Endothelial cell of umbilical vein (primary cell): ENCODE results near the gene SORCS2. TPM values are rescaled to one million over a fixed set of nuclear protein-coding genes. Genes with fewer than 3 reads are reported as not detected.

Experiments
- BruUV-seq: library from RNA; stranded (reverse); fragments of 400-500 nt; replicated peaks from 2 replicates; lab custom pipeline; 2021; lab: Mats Ljungman, UMichigan
- CTCF ChIA-PET: fragments of 300-600, 350-600 bp; sonication (Branson Sonifier 250); formaldehyde crosslinking; loops from one replicate; lab custom pipeline; 2021; ENCODE audit warnings: antibody characterized with exemption, inconsistent platforms; lab: Charles Lee
- POLR2A ChIA-PET: fragments of 300-600, 350-600 bp; sonication (Branson Sonifier 250); formaldehyde crosslinking; loops from one replicate; lab custom pipeline; 2021; ENCODE audit warnings: antibody characterized with exemption, inconsistent platforms; lab: Charles Lee
- DNase-seq: peaks from one replicate; pipeline ENCODE4 v3.0.0-alpha.2; 2011; ENCODE audit warnings: low read depth, low spot score
- FAIRE-seq: peaks from 2 replicates; lab custom pipeline; 2011; peaks lifted over from hg19 to GRCh38; lab: Jason Lieb, UNC
- H2AFZ ChIP-seq: 2 replicates; pipeline ENCODE4 v1.6.0; 2012; ENCODE audit warnings: low read depth, low read length, control low read depth, inconsistent platforms
- H3K27ac ChIP-seq: 2 replicates; pipeline ENCODE4 v1.5.1; 2011; ENCODE audit warnings: low read depth, mild to moderate bottlenecking, control low read depth, low read length, moderate library complexity; ENCODE audit not compliant: insufficient read depth
- H3K27me3 ChIP-seq, 2 experiments: 2 replicates each; pipeline versions ENCODE4 v1.6.0 to v1.6.1; 2011; ENCODE audit warnings: low read length in 2 of 2, mixed read lengths in 1 of 2; ENCODE audit not compliant: control insufficient read depth in 2 of 2, insufficient read depth in 2 of 2
- H3K36me3 ChIP-seq, 2 experiments: 2 replicates in 1 of 2; 3 replicates in 1 of 2; pipeline ENCODE4 v1.5.1; 2011; ENCODE audit warnings: low read length in 2 of 2, mild to moderate bottlenecking in 1 of 2, moderate library complexity in 1 of 2; ENCODE audit not compliant: control insufficient read depth in 2 of 2, insufficient read depth in 2 of 2; ENCODE audit errors: extremely low read depth in 1 of 2
- H3K4me1 ChIP-seq: 3 replicates; pipeline ENCODE4 v1.5.1; 2011; ENCODE audit warnings: mild to moderate bottlenecking, low read length; ENCODE audit not compliant: control insufficient read depth, insufficient read depth; ENCODE audit errors: extremely low read depth
- H3K4me2 ChIP-seq: 2 replicates; pipeline ENCODE4 v1.6.1; 2011; ENCODE audit warnings: low read length, control low read depth, mixed read lengths; ENCODE audit not compliant: insufficient read depth
- H3K4me3 ChIP-seq, 3 experiments: fragments of 200-600 bp in 1 of 3; sonication (generic), shearing (Covaris generic) in 1 of 3; replicated peaks in 1 of 3; 2 replicates each; pipeline ENCODE4 v1.5.1; 2011 to 2016; ENCODE audit warnings: control low read depth in 3 of 3, low read length in 3 of 3, mild to moderate bottlenecking in 2 of 3, inconsistent platforms in 1 of 3, low read depth in 1 of 3, moderate library complexity in 1 of 3; ENCODE audit not compliant: insufficient read depth in 1 of 3
- H3K79me2 ChIP-seq: 2 replicates; pipeline ENCODE4 v1.6.0; 2012; ENCODE audit warnings: low read length, inconsistent platforms; ENCODE audit not compliant: control insufficient read depth, insufficient read depth
- H3K9ac ChIP-seq: replicated peaks from 2 replicates; pipeline ENCODE3; 2011; ENCODE audit warnings: low read length, control low read depth; ENCODE audit not compliant: insufficient read depth; ENCODE audit errors: extremely low read depth
- H3K9me1 ChIP-seq: replicated peaks from 3 replicates; pipeline ENCODE4 v1.6.0; 2011; ENCODE audit warnings: mild to moderate bottlenecking, low read length; ENCODE audit not compliant: control insufficient read depth, insufficient read depth; ENCODE audit errors: extremely low read depth
- H3K9me3 ChIP-seq: replicated peaks from 2 replicates; pipeline ENCODE4 v1.5.1; 2012; ENCODE audit warnings: low read length, inconsistent platforms; ENCODE audit not compliant: control insufficient read depth, insufficient read depth
- H4K20me1 ChIP-seq: replicated peaks from 2 replicates; pipeline ENCODE3; 2011; ENCODE audit warnings: mild to moderate bottlenecking, low read length; ENCODE audit not compliant: control insufficient read depth, insufficient read depth; ENCODE audit errors: extremely low read depth
- CTCF ChIP-seq, 2 donors: IDR thresholded peaks; 1 replicate in 1 of 2; 2 replicates in 1 of 2; pipeline ENCODE4 v1.5.1; 2011; ENCODE audit warnings: low read length in 2 of 2, mild to moderate bottlenecking in 2 of 2, moderate library complexity in 2 of 2, control low read depth in 1 of 2, inconsistent platforms in 1 of 2, low read depth in 1 of 2; ENCODE audit not compliant: insufficient read depth in 1 of 2; ENCODE audit errors: extremely low read depth in 1 of 2
- EZH2 ChIP-seq: IDR thresholded peaks from 2 replicates; pipeline ENCODE4 v1.6.1; 2012; ENCODE audit warnings: borderline replicate concordance, low read depth, mild to moderate bottlenecking, moderate library complexity, low read length, inconsistent platforms; ENCODE audit not compliant: severe bottlenecking
- FOS ChIP-seq: IDR thresholded peaks from 2 replicates; pipeline ENCODE4 v1.6.1; 2011; ENCODE audit warnings: mild to moderate bottlenecking, low read length, moderate library complexity, borderline replicate concordance; ENCODE audit not compliant: insufficient read depth
- GATA2 ChIP-seq: IDR thresholded peaks from 2 replicates; pipeline ENCODE4 v1.7.0; 2011; ENCODE audit warnings: low read depth, mild to moderate bottlenecking, moderate library complexity, mixed read lengths, low read length; ENCODE audit not compliant: insufficient read length, insufficient read depth
- JUN ChIP-seq: IDR thresholded peaks from 2 replicates; pipeline ENCODE4 v1.6.1; 2011; ENCODE audit warnings: borderline replicate concordance, low read depth; ENCODE audit not compliant: insufficient read length, insufficient read depth
- MAX ChIP-seq: IDR thresholded peaks from 2 replicates; pipeline ENCODE4 v1.6.1; 2011; ENCODE audit not compliant: insufficient read depth, insufficient read length
- MYC ChIP-seq: IDR thresholded peaks from one replicate; pipeline ENCODE4 v1.6.1; 2011; ENCODE audit warnings: mild to moderate bottlenecking, low read depth, low read length
- POLR2A ChIP-seq: IDR thresholded peaks from 2 replicates; pipeline ENCODE4 v1.6.1; 2012; ENCODE audit warnings: low read depth, mild to moderate bottlenecking, control low read depth, low read length
- POLR2AphosphoS5 ChIP-seq: IDR thresholded peaks from 2 replicates; pipeline ENCODE4 v1.6.1; 2012; ENCODE audit warnings: low read depth, mild to moderate bottlenecking, control low read depth, low read length, moderate library complexity; ENCODE audit not compliant: insufficient read depth
- dilution Hi-C: fragments of 300-500 bp; cut with MboI; formaldehyde crosslinking; loops from one replicate; pipeline ENCODE4 v1.15.0; 2019; ENCODE audit warnings: low sequenced_read_pairs; ENCODE audit not compliant: extremely low pct_ligation_motif_present
- intact Hi-C: fragments of 100-400 bp; cut with micrococcal nuclease; formaldehyde crosslinking; loops from one replicate; pipeline ENCODE4 v1.10.0; 2022
- polyA plus RNA-seq, 4 experiments: library from polyadenylated mRNA; depleted of rRNA in 3 of 4; stranded (reverse) in 3 of 4; unstranded in 1 of 4; fragments of >200 nt; gene quantifications; 2 replicates each; pipeline versions ENCODE4 v1.2.1 to v1.2.3, GENCODE V29; 2011 to 2012; ENCODE audit warnings: missing spikeins in 1 of 4
- total RNA-seq: library from RNA; stranded (reverse); gene quantifications from 2 replicates; pipeline ENCODE4 v1.2.3, GENCODE V29; 2021

SORCS2 gene
- total and polyA plus RNA-seq, 2 donors (not counting 3 experiments of a cell fraction or from before 2014, with no cell fraction given), result not detected

GRCh38 chr4:7701866-7702649 is 509.7 kb downstream of the SORCS2 start:
- no peaks in the 10 kb centered on the region for H3K4me1 ChIP-seq
- H3K9ac ChIP-seq, result no peak overlapping the region
- H3K36me3 ChIP-seq, result no peaks in the 10 kb centered on the region
- no peak overlapping the region for H3K4me2 ChIP-seq
- intact Hi-C loops (no loop called here), dilution Hi-C loops (no loop called here)
- H4K20me1 ChIP-seq, result no peaks in the 10 kb centered on the region
- H3K79me2 ChIP-seq, result no peaks in the 10 kb centered on the region
- no TSS peak for BruUV-seq
- H3K9me3 ChIP-seq, result no peaks in the 10 kb centered on the region
- ChIA-PET POLR2A (no interaction called here), CTCF (no interaction called here)
- no peak overlapping the region for H3K4me3 ChIP-seq
- TF ChIP-seq MAX (no peak), POLR2A (no peak), POLR2AphosphoS5 (no peak), JUN (no peak), GATA2 (no peak), MYC (no peak), FOS (no peak), EZH2 (no peak), CTCF (IDR thresholded peaks at IDR 0.05; ENCODE audit: extremely low read depth in 1 of 2, insufficient read depth in 1 of 2, low read depth in 1 of 2, low read length in 2 of 2) (no peak)
- no peak for FAIRE-seq
- H3K9me1 ChIP-seq, result no peaks in the 10 kb centered on the region
- no peaks in the 10 kb centered on the region for H3K27me3 ChIP-seq
- no peak overlapping the region for H2AFZ ChIP-seq
- no peak for DNase-seq
- no peak overlapping the region for H3K27ac ChIP-seq
